Gastrocnemius medialis (tissue), 4 donors: ENCODE data around the gene PDIA6.

Source experiments
- POLR2A ChIP-seq, 2 donors: fragments of 450-650 bp; IDR thresholded peaks; one replicate each; pipeline ENCODE4 v1.6.1; 2017; ENCODE audit warnings: antibody characterized with exemption in 2 of 2, mild to moderate bottlenecking in 2 of 2, moderate library complexity in 2 of 2
- TF ChIP-seq, protein P1 (sequence below), 5 experiments: fragments of 450-650 bp in 3 of 5; fragments of 200-600 bp in 2 of 5; sonication (generic) in 2 of 5; IDR thresholded peaks in 4 of 5; conservative IDR thresholded peaks in 1 of 5; 1 replicate in 4 of 5; 2 replicates in 1 of 5; pipeline ENCODE4 v1.5.1; 2016 to 2019; ENCODE audit warnings: antibody characterized with exemption in 5 of 5, mild to moderate bottlenecking in 3 of 5, moderate library complexity in 3 of 5

DNA sequence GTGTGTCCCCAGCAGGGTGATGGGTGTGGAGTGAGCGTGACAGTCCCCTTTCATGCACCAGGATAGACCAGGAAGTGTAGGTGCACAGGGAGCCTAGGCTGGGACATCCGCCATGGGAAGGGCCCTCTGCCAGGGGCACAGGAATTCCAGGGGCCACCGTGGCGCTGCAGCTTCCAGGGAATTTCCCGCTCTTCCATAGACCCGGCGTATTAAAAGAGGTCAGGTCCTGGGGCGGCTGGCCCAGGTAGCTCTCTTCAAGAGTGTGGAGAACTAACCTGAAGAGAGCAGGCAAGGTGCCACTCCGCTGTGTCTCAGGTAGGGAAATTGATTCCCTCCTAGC lies 49.2 kb downstream of the PDIA6 start:
- TF ChIP-seq, protein P1, sequence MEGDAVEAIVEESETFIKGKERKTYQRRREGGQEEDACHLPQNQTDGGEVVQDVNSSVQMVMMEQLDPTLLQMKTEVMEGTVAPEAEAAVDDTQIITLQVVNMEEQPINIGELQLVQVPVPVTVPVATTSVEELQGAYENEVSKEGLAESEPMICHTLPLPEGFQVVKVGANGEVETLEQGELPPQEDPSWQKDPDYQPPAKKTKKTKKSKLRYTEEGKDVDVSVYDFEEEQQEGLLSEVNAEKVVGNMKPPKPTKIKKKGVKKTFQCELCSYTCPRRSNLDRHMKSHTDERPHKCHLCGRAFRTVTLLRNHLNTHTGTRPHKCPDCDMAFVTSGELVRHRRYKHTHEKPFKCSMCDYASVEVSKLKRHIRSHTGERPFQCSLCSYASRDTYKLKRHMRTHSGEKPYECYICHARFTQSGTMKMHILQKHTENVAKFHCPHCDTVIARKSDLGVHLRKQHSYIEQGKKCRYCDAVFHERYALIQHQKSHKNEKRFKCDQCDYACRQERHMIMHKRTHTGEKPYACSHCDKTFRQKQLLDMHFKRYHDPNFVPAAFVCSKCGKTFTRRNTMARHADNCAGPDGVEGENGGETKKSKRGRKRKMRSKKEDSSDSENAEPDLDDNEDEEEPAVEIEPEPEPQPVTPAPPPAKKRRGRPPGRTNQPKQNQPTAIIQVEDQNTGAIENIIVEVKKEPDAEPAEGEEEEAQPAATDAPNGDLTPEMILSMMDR (IDR thresholded peaks at IDR 0.05 in 4 of 5, conservative IDR thresholded peaks at IDR 0.05 in 1 of 5), result no peak
- no peak for TF ChIP-seq POLR2A (IDR thresholded peaks at IDR 0.05)
